Transverse colon (tissue), 4 donors: ENCODE data around the gene DECR2.

Source experiments
- CTCF ChIP-seq, 5 experiments: fragments of 200-600 bp in 3 of 5; fragments of 450-650 bp in 2 of 5; sonication (generic) in 3 of 5; IDR thresholded peaks; 1 replicate in 2 of 5; 2 replicates in 3 of 5; pipeline ENCODE4 v1.5.1; 2016 to 2017; ENCODE audit warnings: antibody characterized with exemption in 5 of 5, inconsistent platforms in 3 of 5, mild to moderate bottlenecking in 2 of 5, moderate library complexity in 1 of 5
- POLR2A ChIP-seq: fragments of 450-650 bp; IDR thresholded peaks from one replicate; pipeline ENCODE4 v1.6.1; 2016; ENCODE audit warnings: antibody characterized with exemption, mild to moderate bottlenecking, moderate library complexity
- POLR2AphosphoS5 ChIP-seq, 3 donors: sonication (generic); formaldehyde crosslinking; IDR thresholded peaks; one replicate each; pipeline ENCODE4 v1.6.1; 2016; ENCODE audit warnings: antibody characterized with exemption in 3 of 3

- TF ChIP-seq CTCF (IDR thresholded peaks at IDR 0.05) (no peak), POLR2A (no peak), POLR2AphosphoS5 (IDR thresholded peaks at IDR 0.05) (no peak)
Observed at GRCh38 chr16:414395-415169, 12.9 kb downstream of the DECR2 start.
